ENCODE results near the gene MSI2.

DNA sequence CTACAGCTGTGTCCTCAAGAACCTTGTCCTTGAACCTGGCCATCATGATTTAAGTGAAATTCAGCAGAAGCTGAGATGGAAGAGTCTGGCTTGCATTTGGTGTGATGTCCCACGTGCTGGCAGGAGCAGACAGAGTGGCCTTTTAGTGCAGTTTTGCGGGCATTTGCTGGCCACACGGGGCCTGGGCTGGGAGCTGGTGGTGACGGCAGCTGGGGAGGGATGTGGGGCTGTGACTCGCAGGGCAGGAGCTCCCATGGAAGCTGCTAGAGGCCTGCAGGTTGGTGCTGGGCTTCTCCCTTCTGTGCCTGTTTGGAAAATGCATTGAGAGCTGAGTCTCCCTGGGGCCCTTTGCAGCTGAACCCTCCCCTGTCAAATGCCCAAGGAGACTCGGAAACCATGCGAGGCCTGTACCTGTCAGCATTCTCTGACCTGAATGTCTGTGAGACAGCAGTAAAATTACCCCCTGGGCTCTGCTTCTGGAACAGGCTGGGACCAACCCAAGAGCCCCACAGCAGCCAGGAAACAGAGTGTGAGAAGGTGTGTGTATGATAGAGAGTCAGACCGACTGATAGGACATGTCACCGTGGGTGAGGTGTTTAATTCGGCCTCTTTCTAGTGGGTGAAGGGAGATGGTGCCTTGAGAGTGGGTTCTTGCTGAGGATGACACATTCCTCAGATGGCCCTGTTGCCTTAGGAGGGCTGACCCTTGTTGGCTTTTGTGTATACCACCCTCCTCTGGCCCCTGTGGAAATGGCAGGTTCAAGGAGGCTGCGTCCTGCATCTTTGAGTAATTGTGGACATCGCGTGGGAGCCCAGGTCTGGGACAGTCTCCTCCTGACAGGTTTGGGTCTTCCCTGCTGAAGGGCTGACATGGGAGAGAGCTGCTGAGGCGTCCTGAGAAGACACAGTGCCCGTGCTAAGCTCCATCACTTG lies 145.5 kb downstream of the MSI2 start:
- TF ChIP-seq CTCF (IDR thresholded peaks at IDR 0.05), result no peak
- TF ChIP-seq POLR2A (IDR thresholded peaks at IDR 0.05), result no peak
- no peak for TF ChIP-seq POLR2AphosphoS5 (IDR thresholded peaks at IDR 0.05)

All from sigmoid colon (tissue), 4 donors.